Keratinocyte (primary cell): ENCODE data around the gene PSAPL1. TPM values are rescaled to one million over a fixed set of nuclear protein-coding genes. Genes with fewer than 3 reads are reported as not detected.

Experiments used
- DNase-seq: peaks from one replicate; pipeline ENCODE4 v3.0.0-alpha.2; 2011; ENCODE audit warnings: low read depth, missing footprints, low spot score
- FAIRE-seq: peaks from 2 replicates; lab custom pipeline; 2011; peaks lifted over from hg19 to GRCh38; lab: Jason Lieb, UNC
- H2AFZ ChIP-seq: 2 replicates; pipeline ENCODE4 v1.6.0; 2012; ENCODE audit warnings: low read length, control low read depth, inconsistent platforms; ENCODE audit not compliant: control insufficient read depth
- H3K27ac ChIP-seq: 2 replicates; pipeline ENCODE4 v1.5.1; 2011; ENCODE audit warnings: low read length; ENCODE audit not compliant: control insufficient read depth, insufficient read depth
- H3K27me3 ChIP-seq: 3 replicates; pipeline ENCODE4 v1.6.0; 2011; ENCODE audit warnings: low read length; ENCODE audit not compliant: control insufficient read depth, insufficient read depth; ENCODE audit errors: extremely low read depth
- H3K36me3 ChIP-seq, 2 experiments: 2 replicates in 1 of 2; 3 replicates in 1 of 2; pipeline ENCODE4 v1.5.1; 2011; ENCODE audit warnings: low read length in 2 of 2, mild to moderate bottlenecking in 1 of 2; ENCODE audit not compliant: control insufficient read depth in 2 of 2, insufficient read depth in 2 of 2; ENCODE audit errors: extremely low read depth in 1 of 2
- H3K4me1 ChIP-seq: 3 replicates; pipeline ENCODE4 v1.5.1; 2011; ENCODE audit warnings: low read length; ENCODE audit not compliant: control insufficient read depth, insufficient read depth; ENCODE audit errors: extremely low read depth
- H3K4me2 ChIP-seq: 3 replicates; pipeline ENCODE4 v1.6.0; 2011; ENCODE audit warnings: low read depth, low read length; ENCODE audit not compliant: control insufficient read depth, insufficient read depth; ENCODE audit errors: extremely low read depth
- H3K4me3 ChIP-seq, 3 experiments: fragments of 200-600 bp in 1 of 3; sonication (generic) in 1 of 3; 2 replicates in 2 of 3; 3 replicates in 1 of 3; pipeline ENCODE4 v1.5.1; 2011 to 2016; ENCODE audit warnings: low read length in 3 of 3, mild to moderate bottlenecking in 3 of 3, control low read depth in 2 of 3, inconsistent platforms in 1 of 3, low read depth in 1 of 3, mixed read lengths in 1 of 3, mixed run types in 1 of 3, moderate library complexity in 1 of 3; ENCODE audit not compliant: control insufficient read depth in 2 of 3, insufficient read depth in 2 of 3; ENCODE audit errors: extremely low read depth in 1 of 3
- H3K79me2 ChIP-seq: 2 replicates; pipeline ENCODE4 v1.6.0; 2012; ENCODE audit warnings: low read length; ENCODE audit not compliant: control insufficient read depth, insufficient read depth
- H3K9ac ChIP-seq: 3 replicates; pipeline ENCODE4 v1.6.0; 2011; ENCODE audit warnings: low read length; ENCODE audit not compliant: control insufficient read depth, insufficient read depth; ENCODE audit errors: extremely low read depth
- H3K9me1 ChIP-seq: 3 replicates; pipeline ENCODE4 v1.6.0; 2011; ENCODE audit warnings: low read length; ENCODE audit not compliant: control insufficient read depth, insufficient read depth; ENCODE audit errors: extremely low read depth
- H3K9me3 ChIP-seq: 2 replicates; pipeline ENCODE4 v1.5.1; 2012; ENCODE audit warnings: low read depth, low read length; ENCODE audit not compliant: control insufficient read depth
- H4K20me1 ChIP-seq: 3 replicates; pipeline ENCODE4 v1.6.0; 2011; ENCODE audit warnings: low read length; ENCODE audit not compliant: control insufficient read depth, insufficient read depth; ENCODE audit errors: extremely low read depth
- CTCF ChIP-seq, 3 experiments: IDR thresholded peaks in 1 of 3; conservative IDR thresholded peaks in 1 of 3; optimal IDR thresholded peaks in 1 of 3; 2 replicates in 2 of 3; 3 replicates in 1 of 3; pipeline versions ENCODE3 to v1.5.1; 2011; ENCODE audit warnings: low read length in 3 of 3, mild to moderate bottlenecking in 3 of 3, moderate library complexity in 2 of 3, control low read depth in 1 of 3, inconsistent platforms in 1 of 3; ENCODE audit not compliant: insufficient read depth in 2 of 3; ENCODE audit errors: extremely low read depth in 1 of 3
- EZH2 ChIP-seq: IDR thresholded peaks from one replicate; pipeline ENCODE4 v1.6.1; 2012; ENCODE audit warnings: inconsistent platforms, mild to moderate bottlenecking, low read length, moderate library complexity
- dilution Hi-C: fragments of 300-500 bp; cut with MboI; formaldehyde crosslinking; loops from one replicate; pipeline ENCODE4 v1.7.0; 2020; ENCODE audit warnings: low sequenced_read_pairs; ENCODE audit not compliant: extremely low pct_ligation_motif_present
- polyA plus RNA-seq, 5 experiments: library from polyadenylated mRNA; depleted of rRNA in 3 of 5; stranded (reverse) in 3 of 5; stranded (forward) in 1 of 5; unstranded in 1 of 5; fragments of >200 nt; gene quantifications; 1 replicate in 1 of 5; 2 replicates in 3 of 5; 3 replicates in 1 of 5; pipeline versions ENCODE4 v1.2.1 to v1.2.3, GENCODE V29; 2011 to 2012; ENCODE audit warnings: missing spikeins in 2 of 5, low read depth in 1 of 5, low replicate concordance in 1 of 5

Gene PSAPL1
- polyA plus RNA-seq, 1 donor (not counting 4 experiments of a cell fraction or from before 2014, with no cell fraction given) = 0.03 TPM

- peak in 1 of 3 experiments; percentile 13 for TF ChIP-seq CTCF (optimal IDR thresholded peaks at IDR 0.05 in 1 of 3, IDR thresholded peaks at IDR 0.05 in 1 of 3, conservative IDR thresholded peaks at IDR 0.05 in 1 of 3; ENCODE audit: extremely low read depth in 1 of 3, insufficient read depth in 2 of 3, low read length in 3 of 3)
- no peak for TF ChIP-seq EZH2
- FAIRE-seq (no peak), DNase-seq (peak; percentile 7)
- Histone ChIP-seq H3K9me1 (no peaks in the 10 kb centered on the region), H3K4me1 (peaks cover 24% of the 10 kb centered on the region), H3K4me3 (no peak overlapping the region), H3K27ac (no peak overlapping the region), H3K27me3 (peaks cover 30% of the 10 kb centered on the region), H3K4me2 (no peak overlapping the region), H3K9ac (no peak overlapping the region), H4K20me1 (no peaks in the 10 kb centered on the region), H3K79me2 (no peaks in the 10 kb centered on the region), H3K9me3 (no peaks in the 10 kb centered on the region), H2AFZ (no peak overlapping the region), H3K36me3 (no peaks in the 10 kb centered on the region)
- dilution Hi-C loops = no loop called here
These were observed 36.7 kb downstream of the PSAPL1 start for GRCh38 chr4:7398104-7398423.

GRCh38 chr4:7397206-7398103, 37.3 kb downstream of the PSAPL1 start:
- Histone ChIP-seq H4K20me1 (no peaks in the 10 kb centered on the region), H3K79me2 (no peaks in the 10 kb centered on the region), H3K27me3 (peaks cover 33% of the 10 kb centered on the region), H3K4me3 (no peak overlapping the region), H3K9me3 (no peaks in the 10 kb centered on the region), H3K4me1 (peaks cover 18% of the 10 kb centered on the region), H3K36me3 (no peaks in the 10 kb centered on the region), H3K9me1 (no peaks in the 10 kb centered on the region), H3K9ac (no peak overlapping the region), H2AFZ (no peak overlapping the region), H3K4me2 (peak overlapping the region; percentile 51), H3K27ac (no peak overlapping the region)
- no peak for TF ChIP-seq EZH2
- dilution Hi-C loops = no loop called here
- FAIRE-seq = peak; percentile 60
- DNase-seq = peak; percentile 36
